Gastrocnemius medialis (tissue), 4 donors: ENCODE results near the gene PDE3B. TPM values are rescaled to one million over a fixed set of nuclear protein-coding genes. Genes with fewer than 3 reads are reported as not detected.

Experiments
- ATAC-seq, 2 donors: fragments of 150-250 bp; one replicate each; pipeline ENCODE4 v1.9.1; 2016
- DNase-seq, 2 donors: peaks; one replicate each; pipeline ENCODE4 v3.0.0-alpha.2; 2019
- H3K27ac ChIP-seq, 4 donors: fragments of 200-600 bp; sonication (generic); 1 replicate in 1 of 4; 2 replicates in 3 of 4; pipeline ENCODE4 v1.5.1; 2016 to 2018; ENCODE audit warnings: mild to moderate bottlenecking in 2 of 4, moderate library complexity in 1 of 4
- H3K27me3 ChIP-seq, 3 donors: fragments of 200-600 bp; sonication (generic) in 2 of 3; 1 replicate in 1 of 3; 2 replicates in 2 of 3; pipeline versions ENCODE4 v1.5.1 to v1.6.0; 2016 to 2019; ENCODE audit warnings: mild to moderate bottlenecking in 1 of 3, moderate library complexity in 1 of 3
- H3K36me3 ChIP-seq, 2 donors: fragments of 200-600 bp; sonication (generic) in 1 of 2; one replicate each; pipeline ENCODE4 v1.5.1; 2017 to 2018
- H3K4me1 ChIP-seq, 2 donors: fragments of 200-600 bp; sonication (generic) in 1 of 2; one replicate each; pipeline ENCODE4 v1.5.1; 2016 to 2017; ENCODE audit warnings: mild to moderate bottlenecking in 2 of 2
- H3K4me3 ChIP-seq, 4 donors: fragments of 200-600 bp; sonication (generic) in 3 of 4; 1 replicate in 1 of 4; 2 replicates in 3 of 4; pipeline ENCODE4 v1.5.1; 2016 to 2019; ENCODE audit warnings: mild to moderate bottlenecking in 2 of 4
- H3K9me3 ChIP-seq, 3 donors: fragments of 200-600 bp; sonication (generic) in 2 of 3; 1 replicate in 1 of 3; 2 replicates in 2 of 3; pipeline ENCODE4 v1.5.1; 2016 to 2019
- POLR2A ChIP-seq, 2 donors: fragments of 450-650 bp; IDR thresholded peaks; one replicate each; pipeline ENCODE4 v1.6.1; 2017; ENCODE audit warnings: antibody characterized with exemption in 2 of 2, mild to moderate bottlenecking in 2 of 2, moderate library complexity in 2 of 2
- in situ Hi-C, 4 donors: fragments of 200-750 bp; cut with MboI; loops; one replicate each; pipeline versions ENCODE4 v1.15.0 to v1.8.0; 2017; ENCODE audit warnings: low sequenced_read_pairs in 4 of 4
- intact Hi-C: fragments of 100-400 bp; cut with DNase I; formaldehyde crosslinking; loops from one replicate; pipeline ENCODE4 v1.15.1; 2023; ENCODE audit warnings: low total_unique reads
- total RNA-seq, 4 donors: library from RNA; depleted of rRNA; stranded (reverse); fragments of >200 nt; gene quantifications; one replicate each; pipeline versions ENCODE4 v1.1.0 to v1.2.3, GENCODE V29; 2016
- TF ChIP-seq, protein P1 (sequence below), 5 experiments: fragments of 450-650 bp in 3 of 5; fragments of 200-600 bp in 2 of 5; sonication (generic) in 2 of 5; IDR thresholded peaks in 4 of 5; conservative IDR thresholded peaks in 1 of 5; 1 replicate in 4 of 5; 2 replicates in 1 of 5; pipeline ENCODE4 v1.5.1; 2016 to 2019; ENCODE audit warnings: antibody characterized with exemption in 5 of 5, mild to moderate bottlenecking in 3 of 5, moderate library complexity in 3 of 5

PDE3B gene
- total RNA-seq, 4 donors from 2014 or later, result 0.39 to 1.1 (median 0.76) TPM

DNA sequence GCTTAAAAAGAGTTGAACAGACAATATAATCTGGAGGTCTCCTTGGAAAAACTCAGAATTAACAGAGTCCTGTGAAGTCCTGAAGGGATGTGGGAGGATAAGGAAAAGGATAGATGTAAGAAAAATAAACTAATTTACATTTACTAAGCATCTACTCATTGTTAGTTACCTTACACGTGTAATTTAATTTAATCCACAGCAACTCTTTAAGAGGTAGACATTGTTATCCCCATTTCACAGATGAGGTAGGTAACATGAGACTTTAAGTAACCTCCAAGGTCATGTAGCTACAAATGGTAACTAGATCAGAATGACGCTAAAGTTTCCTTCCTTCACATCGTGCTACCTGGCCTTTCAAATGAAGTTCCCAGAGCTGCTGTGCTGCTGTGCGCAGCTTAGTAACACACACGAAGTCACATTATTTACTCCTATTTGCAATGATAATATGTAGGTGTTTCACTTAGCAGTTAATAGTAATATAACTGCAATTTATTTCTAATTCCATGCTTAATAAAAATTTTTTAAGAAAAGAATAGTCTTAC is 5.7 kb upstream of the PDE3B start:
- TF ChIP-seq, protein P1, sequence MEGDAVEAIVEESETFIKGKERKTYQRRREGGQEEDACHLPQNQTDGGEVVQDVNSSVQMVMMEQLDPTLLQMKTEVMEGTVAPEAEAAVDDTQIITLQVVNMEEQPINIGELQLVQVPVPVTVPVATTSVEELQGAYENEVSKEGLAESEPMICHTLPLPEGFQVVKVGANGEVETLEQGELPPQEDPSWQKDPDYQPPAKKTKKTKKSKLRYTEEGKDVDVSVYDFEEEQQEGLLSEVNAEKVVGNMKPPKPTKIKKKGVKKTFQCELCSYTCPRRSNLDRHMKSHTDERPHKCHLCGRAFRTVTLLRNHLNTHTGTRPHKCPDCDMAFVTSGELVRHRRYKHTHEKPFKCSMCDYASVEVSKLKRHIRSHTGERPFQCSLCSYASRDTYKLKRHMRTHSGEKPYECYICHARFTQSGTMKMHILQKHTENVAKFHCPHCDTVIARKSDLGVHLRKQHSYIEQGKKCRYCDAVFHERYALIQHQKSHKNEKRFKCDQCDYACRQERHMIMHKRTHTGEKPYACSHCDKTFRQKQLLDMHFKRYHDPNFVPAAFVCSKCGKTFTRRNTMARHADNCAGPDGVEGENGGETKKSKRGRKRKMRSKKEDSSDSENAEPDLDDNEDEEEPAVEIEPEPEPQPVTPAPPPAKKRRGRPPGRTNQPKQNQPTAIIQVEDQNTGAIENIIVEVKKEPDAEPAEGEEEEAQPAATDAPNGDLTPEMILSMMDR (IDR thresholded peaks at IDR 0.05 in 4 of 5, conservative IDR thresholded peaks at IDR 0.05 in 1 of 5), result no peak
- no peak for TF ChIP-seq POLR2A (IDR thresholded peaks at IDR 0.05)
- no peak for ATAC-seq
- intact Hi-C loops, result no loop called here
- no peak overlapping the region for H3K4me3 ChIP-seq
- no peaks in the 10 kb centered on the region for H3K4me1 ChIP-seq
- DNase-seq, result no peak
- H3K36me3 ChIP-seq, result no peaks in the 10 kb centered on the region
- peaks cover 0 to 8% (median 2%) of the 10 kb centered on the region in 3 donors for H3K27me3 ChIP-seq
- in situ Hi-C loops, result no loop called here
- H3K9me3 ChIP-seq, result no peaks in the 10 kb centered on the region
- no peak overlapping the region for H3K27ac ChIP-seq

DNA sequence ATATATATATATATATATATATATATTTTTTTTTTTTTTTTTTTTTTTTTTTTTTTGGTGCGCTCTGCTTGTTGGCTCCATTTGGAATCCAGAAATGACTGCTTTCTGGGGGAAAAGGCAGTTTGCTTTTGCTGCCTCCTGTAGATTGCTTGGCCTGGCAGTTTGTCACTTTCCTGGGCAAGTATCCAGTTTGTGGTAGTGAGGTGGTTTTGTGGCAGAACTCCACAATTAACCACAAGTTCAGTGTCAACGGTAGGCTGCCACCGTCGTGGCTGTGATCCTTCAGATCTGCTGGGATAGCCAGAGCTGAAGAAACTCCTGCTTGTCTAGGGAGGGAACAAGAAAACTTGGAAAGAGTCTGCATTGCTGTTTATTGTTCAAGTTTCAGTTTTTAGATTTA is 5.0 kb upstream of the PDE3B start:
- in situ Hi-C loops (no loop called here), intact Hi-C loops (no loop called here)
- TF ChIP-seq, protein P1 (IDR thresholded peaks at IDR 0.05 in 4 of 5, conservative IDR thresholded peaks at IDR 0.05 in 1 of 5), result no peak
- TF ChIP-seq POLR2A (IDR thresholded peaks at IDR 0.05), result no peak
- no peak overlapping the region for H3K27ac ChIP-seq
- no peaks in the 10 kb centered on the region for H3K36me3 ChIP-seq
- ATAC-seq, result no peak
- no peaks in the 10 kb centered on the region for H3K4me1 ChIP-seq
- H3K4me3 ChIP-seq, result no peak overlapping the region
- no peak for DNase-seq
- H3K9me3 ChIP-seq, result no peaks in the 10 kb centered on the region
- peaks cover 0 to 8% (median 2%) of the 10 kb centered on the region in 3 donors for H3K27me3 ChIP-seq

DNA sequence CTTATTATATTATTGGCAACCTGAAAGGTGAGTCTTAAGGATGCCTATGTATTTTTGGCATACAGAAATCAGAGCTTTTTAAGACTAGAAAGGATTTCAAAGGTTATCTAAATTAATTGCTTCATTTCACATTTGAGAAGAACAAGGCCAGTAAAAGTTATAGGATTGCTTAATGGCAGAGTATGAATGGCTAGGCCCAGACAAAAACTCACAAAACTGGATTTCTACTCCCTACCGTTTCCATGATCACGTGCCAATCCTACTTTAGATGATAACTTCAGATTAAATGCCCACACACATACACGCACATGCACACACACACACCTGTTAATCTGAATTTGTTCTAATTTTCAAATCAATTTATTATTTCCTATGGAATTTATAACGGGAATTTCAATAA is 1.8 kb upstream of the PDE3B start:
- in situ Hi-C loops, result no loop called here
- no peaks in the 10 kb centered on the region for H3K36me3 ChIP-seq
- no peak overlapping the region for H3K4me3 ChIP-seq
- H3K27me3 ChIP-seq, result peaks cover 16 to 33% (median 23%) of the 10 kb centered on the region in 3 donors
- ATAC-seq (no peak), DNase-seq (no peak)
- TF ChIP-seq, protein P1 (IDR thresholded peaks at IDR 0.05 in 4 of 5, conservative IDR thresholded peaks at IDR 0.05 in 1 of 5), result no peak
- TF ChIP-seq POLR2A (IDR thresholded peaks at IDR 0.05), result no peak
- no peaks in the 10 kb centered on the region for H3K9me3 ChIP-seq
- no peak overlapping the region for H3K27ac ChIP-seq
- intact Hi-C loops, result loop anchor here (5.0 kb wide), 1 partner anchor 260 kb away; no protein-coding TSS in a partner anchor
- H3K4me1 ChIP-seq, result no peaks in the 10 kb centered on the region

GRCh38 chr11:14642453-14642852 is 1.2 kb upstream of the PDE3B start:
- ATAC-seq (no peak), DNase-seq (no peak)
- TF ChIP-seq, protein P1 (IDR thresholded peaks at IDR 0.05 in 4 of 5, conservative IDR thresholded peaks at IDR 0.05 in 1 of 5), result no peak
- no peak for TF ChIP-seq POLR2A (IDR thresholded peaks at IDR 0.05)
- Histone ChIP-seq H3K27ac (no peak overlapping the region), H3K9me3 (no peaks in the 10 kb centered on the region), H3K36me3 (no peaks in the 10 kb centered on the region), H3K27me3 (peaks cover 18 to 29% (median 28%) of the 10 kb centered on the region in 3 donors), H3K4me1 (no peaks in the 10 kb centered on the region), H3K4me3 (no peak overlapping the region)
- intact Hi-C loops (loop anchor here (5.0 kb wide), 1 partner anchor 260 kb away; no protein-coding TSS in a partner anchor), in situ Hi-C loops (no loop called here)
